IMR-90 (cell line): Measurements from ENCODE around the gene PLVAP. TPM values are rescaled to one million over a fixed set of nuclear protein-coding genes. Genes with fewer than 3 reads are reported as not detected.

ENCODE experiments used
- ATAC-seq: fragments of 200-7000 bp; cut with Tn5 transposase; 2 replicates; pipeline ENCODE4 v1.9.1; 2020; ENCODE audit warnings: low read depth, mild to moderate bottlenecking, moderate library complexity
- BruUV-seq: library from RNA; stranded (reverse); fragments of 400-500 nt; replicated peaks from 2 replicates; lab custom pipeline; 2021; lab: Mats Ljungman, UMichigan
- CTCF ChIA-PET: fragments of 300-600 bp; formaldehyde crosslinking; extraction: SDS; loops from one replicate; lab custom pipeline; 2021; ENCODE audit warnings: antibody characterized with exemption; lab: Yijun Ruan, JAX
- POLR2A ChIA-PET: fragments of 300-600 bp; sonication (Branson Sonifier 250); formaldehyde crosslinking; loops from one replicate; lab custom pipeline; 2022; ENCODE audit warnings: antibody characterized with exemption; ENCODE audit not compliant: unreplicated experiment; lab: Charles Lee
- DNase-seq: peaks from one replicate; pipeline ENCODE4 v3.0.0; 2013
- H2AFZ ChIP-seq: replicated peaks from 2 replicates; pipeline ENCODE3; 2013; ENCODE audit warnings: low read length, mild to moderate bottlenecking; ENCODE audit not compliant: poor library complexity
- H2AK5ac ChIP-seq: 2 replicates; pipeline ENCODE4 v1.6.1; 2013; ENCODE audit warnings: low read depth, low read length, inconsistent platforms
- H2AK9ac ChIP-seq: replicated peaks from 2 replicates; pipeline ENCODE3; 2013; ENCODE audit warnings: mild to moderate bottlenecking, low read depth, low read length, moderate library complexity; ENCODE audit not compliant: poor library complexity
- H2BK120ac ChIP-seq: 2 replicates; pipeline ENCODE4 v1.6.1; 2013; ENCODE audit warnings: low read depth, low read length, inconsistent platforms
- H2BK15ac ChIP-seq: 3 replicates; pipeline ENCODE4 v1.6.1; 2013; ENCODE audit warnings: low read depth, low read length, inconsistent platforms
- H2BK20ac ChIP-seq: 2 replicates; pipeline ENCODE4 v1.6.1; 2013; ENCODE audit warnings: low read depth, mild to moderate bottlenecking, inconsistent platforms, low read length, moderate library complexity
- H2BK5ac ChIP-seq: 2 replicates; pipeline ENCODE4 v1.6.1; 2013; ENCODE audit warnings: mild to moderate bottlenecking, low read depth, low read length, inconsistent platforms; ENCODE audit not compliant: poor library complexity, severe bottlenecking
- H3K14ac ChIP-seq: replicated peaks from 2 replicates; pipeline ENCODE4 v1.6.1; 2013; ENCODE audit warnings: low read depth, low read length, inconsistent platforms
- H3K18ac ChIP-seq: 2 replicates; pipeline ENCODE4 v1.6.1; 2013; ENCODE audit warnings: low read depth, low read length, control low read depth
- H3K23ac ChIP-seq: 2 replicates; pipeline ENCODE4 v1.6.1; 2013; ENCODE audit warnings: low read depth, low read length, inconsistent platforms
- H3K27ac ChIP-seq: 2 replicates; pipeline ENCODE4 v1.5.1; 2013; ENCODE audit warnings: mild to moderate bottlenecking, control low read depth, low read length; ENCODE audit not compliant: insufficient read depth
- H3K27me3 ChIP-seq: 2 replicates; pipeline ENCODE4 v1.6.1; 2013; ENCODE audit warnings: low read length; ENCODE audit not compliant: control insufficient read depth, insufficient read depth
- H3K36me3 ChIP-seq: 2 replicates; pipeline ENCODE4 v1.6.1; 2013; ENCODE audit warnings: low read length, mixed read lengths; ENCODE audit not compliant: control insufficient read depth, insufficient read depth
- H3K4ac ChIP-seq: 2 replicates; pipeline ENCODE4 v1.6.1; 2013; ENCODE audit warnings: low read depth, low read length, inconsistent platforms
- H3K4me1 ChIP-seq: 2 replicates; pipeline ENCODE4 v1.6.1; 2013; ENCODE audit warnings: low read length, mixed read lengths; ENCODE audit not compliant: control insufficient read depth, insufficient read depth
- H3K4me2 ChIP-seq: 2 replicates; pipeline ENCODE4 v1.6.1; 2013; ENCODE audit warnings: low read depth, mild to moderate bottlenecking, control low read depth, low read length, moderate library complexity
- H3K4me3 ChIP-seq: 2 replicates; pipeline ENCODE4 v1.5.1; 2013; ENCODE audit warnings: low read depth, mild to moderate bottlenecking, control low read depth, low read length, moderate library complexity; ENCODE audit not compliant: insufficient read depth
- H3K56ac ChIP-seq: 2 replicates; pipeline ENCODE4 v1.6.1; 2013; ENCODE audit warnings: low read length, inconsistent platforms; ENCODE audit not compliant: insufficient read depth; ENCODE audit errors: extremely low read depth
- H3K79me1 ChIP-seq, 2 experiments: 2 replicates each; pipeline ENCODE4 v1.6.1; 2013; ENCODE audit warnings: low read length in 2 of 2, inconsistent platforms in 1 of 2, low read depth in 1 of 2
- H3K9ac ChIP-seq: 2 replicates; pipeline ENCODE4 v1.6.1; 2013; ENCODE audit warnings: low read depth, low read length, control low read depth
- H3K9me1 ChIP-seq: 2 replicates; pipeline ENCODE4 v1.6.1; 2013; ENCODE audit warnings: low read length, inconsistent platforms; ENCODE audit not compliant: insufficient read depth
- H3K9me3 ChIP-seq: 2 replicates; pipeline ENCODE4 v1.6.1; 2013; ENCODE audit warnings: low read length; ENCODE audit not compliant: control insufficient read depth, insufficient read depth
- H4K20me1 ChIP-seq: 2 replicates; pipeline ENCODE4 v1.6.1; 2013; ENCODE audit warnings: low read length, inconsistent platforms; ENCODE audit not compliant: insufficient read depth
- H4K5ac ChIP-seq: 2 replicates; pipeline ENCODE4 v1.6.1; 2013; ENCODE audit warnings: mild to moderate bottlenecking, low read depth, low read length, control low read depth
- H4K8ac ChIP-seq, 2 experiments: 2 replicates each; pipeline ENCODE4 v1.6.1; 2013; ENCODE audit warnings: low read depth in 2 of 2, low read length in 2 of 2, control low read depth in 1 of 2, inconsistent platforms in 1 of 2
- H4K91ac ChIP-seq: 2 replicates; pipeline ENCODE4 v1.6.1; 2013; ENCODE audit warnings: low read depth, low read length, inconsistent platforms; ENCODE audit not compliant: insufficient read depth
- BHLHE40 ChIP-seq: fragments of 150-350 bp; IDR thresholded peaks from 2 replicates; pipeline ENCODE4 v1.6.1; 2016; ENCODE audit warnings: mild to moderate bottlenecking, low read depth, low read length
- CHD1 ChIP-seq: IDR thresholded peaks from 2 replicates; pipeline ENCODE4 v1.6.1; 2012; ENCODE audit warnings: low read depth, low read length, improper control_type of control experiment
- FOS ChIP-seq: fragments of 150-350 bp; IDR thresholded peaks from 2 replicates; pipeline ENCODE4 v1.6.1; 2016; ENCODE audit warnings: low read depth, low read length
- MXI1 ChIP-seq: IDR thresholded peaks from 2 replicates; pipeline ENCODE4 v1.6.1; 2012; ENCODE audit warnings: low read depth, mild to moderate bottlenecking, low read length, moderate library complexity, borderline replicate concordance
- RCOR1 ChIP-seq: IDR thresholded peaks from 2 replicates; pipeline ENCODE4 v1.6.1; 2012; ENCODE audit warnings: mild to moderate bottlenecking, low read length, improper control_type of control experiment; ENCODE audit not compliant: insufficient replicate concordance
- RFX5 ChIP-seq: IDR thresholded peaks from 2 replicates; pipeline ENCODE4 v1.8.0; 2012; ENCODE audit warnings: low read depth, mild to moderate bottlenecking, low read length, moderate library complexity
- SMC3 ChIP-seq: fragments of 150-350 bp; IDR thresholded peaks from 2 replicates; pipeline ENCODE4 v1.6.1; 2016; ENCODE audit warnings: low read depth, mild to moderate bottlenecking, antibody characterized with exemption, low read length, moderate library complexity
- WGBS, 2 experiments: methylation state at CpG; one replicate each; pipeline versions ENCODE4 v1.1.5 to v1.1.7; 2013; ENCODE audit warnings: missing lambda C conversion rate in 2 of 2; ENCODE audit not compliant: insufficient read length in 1 of 2; ENCODE audit errors: extremely low coverage in 2 of 2; 5-methylcytosine and 5-hydroxymethylcytosine counted together
- dilution Hi-C: fragments of 300-500 bp; cut with HindIII; formaldehyde crosslinking; loops from one replicate; pipeline ENCODE4 v1.14.3; 2018; ENCODE audit warnings: low sequenced_read_pairs; ENCODE audit not compliant: unreplicated experiment
- in situ Hi-C: fragments of 300-500 bp; cut with MboI; formaldehyde crosslinking; loops from 3 replicates; pipeline ENCODE4 v1.14.3; 2019; ENCODE audit warnings: low sequenced_read_pairs, inconsistent platforms, mixed read lengths
- intact Hi-C: fragments of 100-400 bp; cut with micrococcal nuclease; formaldehyde crosslinking; loops from 2 replicates; pipeline ENCODE4 v1.10.0; 2022
- polyA plus RNA-seq, 3 experiments: library from polyadenylated mRNA; depleted of rRNA; stranded (reverse); fragments of >200 nt; gene quantifications; 2 replicates each; pipeline ENCODE4 v1.2.3, GENCODE V29; 2012; ENCODE audit warnings: low replicate concordance in 1 of 3
- total RNA-seq: library from RNA; depleted of rRNA; stranded (reverse); fragments of >200 nt; gene quantifications from 2 replicates; pipeline ENCODE4 v1.2.3, GENCODE V29; 2012
- TF ChIP-seq, protein P1 (sequence below): conservative IDR thresholded peaks from 2 replicates; pipeline ENCODE4 v1.5.1; 2012; ENCODE audit warnings: mild to moderate bottlenecking, low read depth, low read length, improper control_type of control experiment
- TF ChIP-seq, protein P2 (sequence below): fragments of 150-350 bp; IDR thresholded peaks from 2 replicates; pipeline ENCODE4 v1.6.1; 2016; ENCODE audit warnings: low read depth, mild to moderate bottlenecking, low read length, moderate library complexity, borderline replicate concordance

Gene PLVAP
- total and polyA plus RNA-seq, 2 of the 4 experiments (the other 2 are of a cell fraction), result not detected

DNA sequence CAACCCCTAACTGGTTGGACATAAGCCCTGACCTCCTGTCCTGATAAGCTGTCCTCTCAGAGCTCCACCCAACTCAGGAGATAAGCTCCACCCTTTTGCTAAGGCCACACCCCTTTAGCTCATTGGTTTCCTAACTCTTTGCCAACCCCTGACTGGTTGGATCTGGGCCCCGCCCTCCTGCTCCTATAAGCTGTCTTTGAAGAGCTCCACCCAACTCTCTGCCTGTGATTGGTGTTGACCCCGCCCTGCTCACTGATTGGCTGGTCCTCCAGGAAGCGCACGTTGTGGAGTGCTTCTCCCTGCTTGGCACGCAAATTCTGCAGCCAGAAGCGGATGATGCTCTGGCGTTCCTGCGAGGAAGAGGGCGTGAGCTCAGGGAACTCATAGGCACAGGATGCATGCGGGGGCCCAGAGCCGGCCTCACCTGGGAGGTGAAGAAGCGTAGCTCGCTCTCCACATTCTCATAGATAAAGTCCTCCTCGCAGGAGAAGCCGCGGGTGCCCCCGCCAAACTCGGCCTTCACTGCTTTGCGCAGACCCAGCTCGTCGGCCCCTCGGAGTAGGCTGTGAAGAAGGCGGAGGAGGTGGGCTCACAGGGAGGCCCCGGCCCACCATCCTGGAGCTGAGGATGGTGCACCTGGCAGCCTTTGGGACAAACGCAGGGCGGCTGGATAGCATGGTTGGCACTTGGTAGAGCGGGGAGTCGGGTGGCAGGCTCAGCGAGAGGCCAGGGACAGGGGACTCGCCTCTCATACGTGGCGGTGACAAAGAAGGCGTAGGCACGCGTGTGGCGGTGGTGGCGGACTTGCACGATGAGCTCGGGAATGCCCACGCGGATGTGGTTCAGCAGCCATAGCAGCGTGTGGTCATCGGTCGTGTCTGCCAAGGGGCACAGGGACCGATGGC lies 44.2 kb downstream of the PLVAP start:
- H3K9ac ChIP-seq, result no peak overlapping the region
- no peaks in the 10 kb centered on the region for H3K9me3 ChIP-seq
- no peak overlapping the region for H3K18ac ChIP-seq
- H3K4me1 ChIP-seq, result 0 out of 2 replicates have a peak, but pooled peaks cover 4% of the 10 kb centered on the region
- H3K4me2 ChIP-seq, result no peak overlapping the region
- TF ChIP-seq, protein P1, sequence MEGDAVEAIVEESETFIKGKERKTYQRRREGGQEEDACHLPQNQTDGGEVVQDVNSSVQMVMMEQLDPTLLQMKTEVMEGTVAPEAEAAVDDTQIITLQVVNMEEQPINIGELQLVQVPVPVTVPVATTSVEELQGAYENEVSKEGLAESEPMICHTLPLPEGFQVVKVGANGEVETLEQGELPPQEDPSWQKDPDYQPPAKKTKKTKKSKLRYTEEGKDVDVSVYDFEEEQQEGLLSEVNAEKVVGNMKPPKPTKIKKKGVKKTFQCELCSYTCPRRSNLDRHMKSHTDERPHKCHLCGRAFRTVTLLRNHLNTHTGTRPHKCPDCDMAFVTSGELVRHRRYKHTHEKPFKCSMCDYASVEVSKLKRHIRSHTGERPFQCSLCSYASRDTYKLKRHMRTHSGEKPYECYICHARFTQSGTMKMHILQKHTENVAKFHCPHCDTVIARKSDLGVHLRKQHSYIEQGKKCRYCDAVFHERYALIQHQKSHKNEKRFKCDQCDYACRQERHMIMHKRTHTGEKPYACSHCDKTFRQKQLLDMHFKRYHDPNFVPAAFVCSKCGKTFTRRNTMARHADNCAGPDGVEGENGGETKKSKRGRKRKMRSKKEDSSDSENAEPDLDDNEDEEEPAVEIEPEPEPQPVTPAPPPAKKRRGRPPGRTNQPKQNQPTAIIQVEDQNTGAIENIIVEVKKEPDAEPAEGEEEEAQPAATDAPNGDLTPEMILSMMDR, result no peak
- TF ChIP-seq SMC3 (no peak), FOS (no peak), CHD1 (no peak), BHLHE40 (no peak), RFX5 (no peak), MXI1 (no peak), RCOR1 (no peak)
- TF ChIP-seq, protein P2, sequence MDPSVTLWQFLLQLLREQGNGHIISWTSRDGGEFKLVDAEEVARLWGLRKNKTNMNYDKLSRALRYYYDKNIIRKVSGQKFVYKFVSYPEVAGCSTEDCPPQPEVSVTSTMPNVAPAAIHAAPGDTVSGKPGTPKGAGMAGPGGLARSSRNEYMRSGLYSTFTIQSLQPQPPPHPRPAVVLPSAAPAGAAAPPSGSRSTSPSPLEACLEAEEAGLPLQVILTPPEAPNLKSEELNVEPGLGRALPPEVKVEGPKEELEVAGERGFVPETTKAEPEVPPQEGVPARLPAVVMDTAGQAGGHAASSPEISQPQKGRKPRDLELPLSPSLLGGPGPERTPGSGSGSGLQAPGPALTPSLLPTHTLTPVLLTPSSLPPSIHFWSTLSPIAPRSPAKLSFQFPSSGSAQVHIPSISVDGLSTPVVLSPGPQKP, result no peak
- ChIA-PET POLR2A (no interaction called here), CTCF (no interaction called here)
- no peak overlapping the region for H2AFZ ChIP-seq
- no peak overlapping the region for H3K14ac ChIP-seq
- peaks cover 3% of the 10 kb centered on the region; the same call in 1 of the 2 replicates for H3K36me3 ChIP-seq
- intact Hi-C loops, result no loop called here
- no peak overlapping the region for H3K56ac ChIP-seq
- no peaks in the 10 kb centered on the region for H4K20me1 ChIP-seq
- no peak overlapping the region for H2BK20ac ChIP-seq
- in situ Hi-C loops, result no loop called here
- peaks cover 5% of the 10 kb centered on the region for H3K9me1 ChIP-seq
- H4K91ac ChIP-seq, result no peak overlapping the region
- peaks cover 5 to 34% of the 10 kb centered on the region in 2 experiments; a peak in 3 of 4 replicates for H3K79me1 ChIP-seq
- dilution Hi-C loops, result no loop called here
- H3K27me3 ChIP-seq, result no peaks in the 10 kb centered on the region
- H3K4me3 ChIP-seq, result no peak overlapping the region
- H3K27ac ChIP-seq, result no peak overlapping the region
- H3K4ac ChIP-seq, result no peak overlapping the region; the same call in 1 of the 2 replicates
- no peak for ATAC-seq
- 97% methylated on average over 22 of the region's 45 CpGs; no CpG with 5 or more reads in 1 of the 2 experiments for WGBS, 2 experiments
- H2AK5ac ChIP-seq, result peak overlapping the region; percentile 43; the same call in 1 of the 2 replicates
- DNase-seq, result peak; percentile 39
- H2BK120ac ChIP-seq, result no peak overlapping the region
- H4K5ac ChIP-seq, result no peak overlapping the region
- H4K8ac ChIP-seq, result no peak overlapping the region; a peak in 1 of 4 replicates
- no peak overlapping the region for H2BK15ac ChIP-seq
- no peak overlapping the region for H2BK5ac ChIP-seq
- H3K23ac ChIP-seq, result no peak overlapping the region
- peak overlapping the region; percentile 51 for H2AK9ac ChIP-seq
- no TSS peak for BruUV-seq
